HUES48 (cell line): Measurements from ENCODE around the gene NPHS1.

Source experiments
- H3K27ac ChIP-seq: one replicate; pipeline ENCODE4 v1.7.0; 2013; ENCODE audit warnings: low read depth, low read length, inconsistent platforms
- H3K27me3 ChIP-seq: 2 replicates; pipeline ENCODE4 v1.6.1; 2013; ENCODE audit warnings: mild to moderate bottlenecking, low read length; ENCODE audit not compliant: control insufficient read depth, insufficient read depth
- H3K36me3 ChIP-seq: 2 replicates; pipeline ENCODE4 v1.6.1; 2013; ENCODE audit warnings: low read length; ENCODE audit not compliant: control insufficient read depth, insufficient read depth
- H3K4me1 ChIP-seq: 2 replicates; pipeline ENCODE4 v1.6.1; 2013; ENCODE audit warnings: mild to moderate bottlenecking, low read length; ENCODE audit not compliant: control insufficient read depth, insufficient read depth
- H3K4me3 ChIP-seq: 2 replicates; pipeline ENCODE4 v1.5.1; 2013; ENCODE audit warnings: mild to moderate bottlenecking, low read depth, low read length
- H3K9ac ChIP-seq: 2 replicates; pipeline ENCODE4 v1.6.1; 2013; ENCODE audit warnings: mild to moderate bottlenecking, low read depth, low read length, moderate library complexity
- H3K9me3 ChIP-seq: 2 replicates; pipeline ENCODE4 v1.6.1; 2013; ENCODE audit warnings: low read length; ENCODE audit not compliant: control insufficient read depth, insufficient read depth

NPHS1 gene

DNA sequence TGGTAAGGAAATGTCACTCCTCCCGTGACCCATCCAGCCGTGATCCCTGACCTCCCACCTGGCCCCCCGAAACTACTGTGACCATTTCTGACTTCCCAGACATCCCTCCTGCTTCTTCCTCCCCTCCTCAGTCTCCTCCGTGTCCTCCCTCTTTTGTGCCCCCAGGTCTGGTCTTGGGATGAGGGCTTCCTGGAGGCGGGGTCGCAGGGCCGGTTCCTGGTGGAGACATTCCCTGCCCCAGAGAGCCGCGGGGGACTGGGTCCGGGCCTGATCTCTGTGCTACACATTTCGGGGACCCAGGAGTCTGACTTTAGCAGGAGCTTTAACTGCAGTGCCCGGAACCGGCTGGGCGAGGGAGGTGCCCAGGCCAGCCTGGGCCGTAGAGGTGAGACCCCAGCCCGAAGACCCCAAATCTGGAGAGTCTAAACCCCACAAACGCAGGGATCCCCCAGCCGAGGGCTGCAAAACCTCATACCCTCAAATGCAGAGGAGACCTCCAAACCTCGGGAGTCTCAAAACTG is 9.4 kb upstream of the NPHS1 start:
- Histone ChIP-seq H3K36me3 (no peaks in the 10 kb centered on the region), H3K27me3 (peaks cover 73% of the 10 kb centered on the region), H3K4me3 (peak overlapping the region; percentile 64), H3K9ac (no peak overlapping the region), H3K4me1 (peaks cover 5% of the 10 kb centered on the region), H3K9me3 (no peaks in the 10 kb centered on the region), H3K27ac (no peak overlapping the region)

DNA sequence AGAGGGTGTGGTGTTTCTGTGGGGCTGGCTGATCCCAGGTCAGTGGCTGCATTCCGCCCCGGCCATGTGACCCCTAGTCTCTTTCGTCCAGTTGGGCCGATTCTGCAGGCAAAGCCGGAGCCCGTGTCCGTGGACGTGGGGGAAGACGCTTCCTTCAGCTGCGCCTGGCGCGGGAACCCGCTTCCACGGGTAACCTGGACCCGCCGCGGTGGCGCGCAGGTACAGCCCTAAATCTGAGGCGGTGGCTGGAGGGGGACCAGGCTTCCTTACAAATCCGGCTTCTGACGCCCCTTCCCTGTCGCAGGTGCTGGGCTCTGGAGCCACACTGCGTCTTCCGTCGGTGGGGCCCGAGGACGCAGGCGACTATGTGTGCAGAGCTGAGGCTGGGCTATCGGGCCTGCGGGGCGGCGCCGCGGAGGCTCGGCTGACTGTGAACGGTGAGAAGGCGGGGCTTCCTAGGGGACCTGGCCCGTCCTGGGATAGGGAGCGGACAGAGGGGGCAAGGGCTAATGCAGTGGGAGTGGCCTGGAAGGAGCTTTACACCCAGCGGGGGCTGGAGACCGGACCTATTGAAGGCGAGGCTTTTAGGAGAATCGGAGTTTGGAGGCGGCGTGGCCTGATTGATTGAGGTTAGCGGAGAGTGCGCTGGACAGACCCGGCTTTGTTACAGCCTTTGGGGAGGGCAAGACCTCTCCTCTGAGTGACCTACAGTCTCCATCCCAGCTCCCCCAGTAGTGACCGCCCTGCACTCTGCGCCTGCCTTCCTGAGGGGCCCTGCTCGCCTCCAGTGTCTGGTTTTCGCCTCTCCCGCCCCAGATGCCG is 8.7 kb upstream of the NPHS1 start:
- peak overlapping the region; percentile 64 for H3K4me3 ChIP-seq
- no peaks in the 10 kb centered on the region for H3K9me3 ChIP-seq
- H3K27me3 ChIP-seq = peaks cover 76% of the 10 kb centered on the region
- no peaks in the 10 kb centered on the region for H3K36me3 ChIP-seq
- no peak overlapping the region for H3K27ac ChIP-seq
- peaks cover 5% of the 10 kb centered on the region for H3K4me1 ChIP-seq
- no peak overlapping the region for H3K9ac ChIP-seq

DNA sequence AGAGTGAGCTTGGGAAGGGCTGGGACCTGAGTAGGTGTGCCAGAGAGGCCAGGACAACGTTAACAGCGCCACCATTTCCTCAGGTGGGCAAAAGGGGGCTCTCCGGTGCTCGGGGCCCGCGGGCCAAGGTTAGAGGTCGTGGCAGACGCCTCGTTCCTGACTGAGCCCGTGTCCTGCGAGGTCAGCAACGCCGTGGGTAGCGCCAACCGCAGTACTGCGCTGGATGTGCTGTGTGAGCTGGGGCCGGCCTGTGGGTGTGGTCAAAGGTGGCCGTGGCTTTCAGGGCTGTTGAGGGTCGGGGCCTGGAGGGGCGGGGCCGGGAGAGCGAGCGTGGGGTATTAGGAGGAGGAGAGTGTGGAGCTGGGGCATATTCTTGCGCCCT is 8.1 kb upstream of the NPHS1 start:
- no peaks in the 10 kb centered on the region for H3K9me3 ChIP-seq
- peaks cover 77% of the 10 kb centered on the region for H3K27me3 ChIP-seq
- H3K9ac ChIP-seq = no peak overlapping the region
- H3K4me3 ChIP-seq = peak overlapping the region; percentile 64
- no peak overlapping the region for H3K27ac ChIP-seq
- H3K36me3 ChIP-seq = no peaks in the 10 kb centered on the region
- peaks cover 10% of the 10 kb centered on the region for H3K4me1 ChIP-seq

DNA sequence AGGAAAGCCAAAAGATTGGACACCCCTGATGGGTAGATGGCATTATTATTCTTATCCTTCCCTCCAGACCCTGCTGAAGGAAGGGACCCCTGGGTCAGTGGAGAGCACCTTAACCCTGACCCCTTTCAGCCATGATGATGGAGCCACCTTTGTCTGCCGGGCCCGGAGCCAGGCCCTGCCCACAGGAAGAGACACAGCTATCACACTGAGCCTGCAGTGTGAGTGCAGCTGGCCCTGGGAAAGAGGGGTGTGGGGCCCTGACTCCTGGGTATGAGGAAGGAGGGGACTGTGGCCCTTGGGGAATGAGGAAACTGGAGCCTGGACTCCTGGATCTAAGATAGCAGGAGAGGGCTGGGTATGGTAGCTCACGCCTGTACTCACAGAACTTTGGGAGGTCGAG is 7.1 kb upstream of the NPHS1 start:
- Histone ChIP-seq H3K27ac (no peak overlapping the region), H3K4me1 (peaks cover 10% of the 10 kb centered on the region), H3K4me3 (no peak overlapping the region), H3K27me3 (peaks cover 85% of the 10 kb centered on the region), H3K9me3 (no peaks in the 10 kb centered on the region), H3K36me3 (no peaks in the 10 kb centered on the region), H3K9ac (no peak overlapping the region)

DNA sequence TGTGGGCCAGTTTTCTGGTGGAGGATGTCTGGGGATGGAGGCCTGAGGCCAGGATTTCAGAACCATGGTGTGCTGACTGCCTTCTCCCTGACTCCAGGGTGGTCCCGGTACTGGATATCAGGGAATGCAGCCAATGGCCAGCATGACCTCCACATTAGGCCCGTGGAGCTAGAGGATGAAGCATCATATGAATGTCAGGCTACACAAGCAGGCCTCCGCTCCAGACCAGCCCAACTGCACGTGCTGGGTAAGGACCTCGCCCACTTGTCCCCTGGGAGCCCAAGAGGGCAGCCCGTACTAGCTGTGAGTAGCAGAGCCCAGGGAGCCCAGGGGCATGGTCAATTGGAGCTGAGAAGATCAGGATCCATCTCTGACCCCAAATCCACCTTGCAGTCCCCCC is 6.0 kb upstream of the NPHS1 start:
- no peaks in the 10 kb centered on the region for H3K9me3 ChIP-seq
- no peaks in the 10 kb centered on the region for H3K36me3 ChIP-seq
- H3K9ac ChIP-seq = no peak overlapping the region
- H3K27me3 ChIP-seq = peaks cover 85% of the 10 kb centered on the region
- no peak overlapping the region for H3K27ac ChIP-seq
- H3K4me3 ChIP-seq = no peak overlapping the region
- H3K4me1 ChIP-seq = peaks cover 10% of the 10 kb centered on the region

DNA sequence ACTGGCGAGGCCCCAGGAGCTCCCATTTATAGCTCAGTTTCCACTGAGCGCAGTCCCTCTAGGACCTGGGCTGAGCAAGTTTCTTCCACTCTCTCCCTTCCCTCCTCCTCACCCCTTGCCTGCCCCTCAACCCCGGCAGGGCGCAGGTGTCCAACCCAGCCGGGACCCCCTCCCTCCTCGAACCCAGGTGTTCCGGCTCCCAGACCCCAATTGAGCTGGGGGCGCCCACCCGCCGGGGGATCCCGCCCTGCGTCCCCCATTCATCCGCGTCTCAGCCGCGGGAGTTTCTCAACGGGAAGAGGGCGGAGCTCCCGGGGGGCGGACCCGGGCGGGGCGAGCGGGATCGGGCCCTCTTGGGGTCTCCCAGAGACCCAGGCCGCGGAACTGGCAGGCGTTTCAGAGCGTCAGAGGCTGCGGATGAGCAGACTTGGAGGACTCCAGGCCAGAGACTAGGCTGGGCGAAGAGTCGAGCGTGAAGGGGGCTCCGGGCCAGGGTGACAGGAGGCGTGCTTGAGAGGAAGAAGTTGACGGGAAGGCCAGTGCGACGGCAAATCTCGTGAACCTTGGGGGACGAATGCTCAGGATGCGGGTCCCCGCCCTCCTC is 4.3 kb upstream of the NPHS1 start, which contains the start of gene KIRREL2:
Gene KIRREL2, plus strand, starts transcription at position 366 of the 604 bp plus-strand sequence. Its CDS starts 209 bp downstream, at position 575.
- no peak within 1 kb of the TSS for H3K9ac ChIP-seq
- H3K27ac ChIP-seq = no peak within 1 kb of the TSS
- H3K27me3 ChIP-seq = peaks cover 72% of the 10 kb centered on the region
- peaks cover 8% of the 10 kb centered on the region for H3K4me1 ChIP-seq
- peak within 1 kb of the TSS; percentile 77 for H3K4me3 ChIP-seq
- H3K36me3 ChIP-seq = no peaks in the 10 kb centered on the region
- H3K9me3 ChIP-seq = no peaks in the 10 kb centered on the region

DNA sequence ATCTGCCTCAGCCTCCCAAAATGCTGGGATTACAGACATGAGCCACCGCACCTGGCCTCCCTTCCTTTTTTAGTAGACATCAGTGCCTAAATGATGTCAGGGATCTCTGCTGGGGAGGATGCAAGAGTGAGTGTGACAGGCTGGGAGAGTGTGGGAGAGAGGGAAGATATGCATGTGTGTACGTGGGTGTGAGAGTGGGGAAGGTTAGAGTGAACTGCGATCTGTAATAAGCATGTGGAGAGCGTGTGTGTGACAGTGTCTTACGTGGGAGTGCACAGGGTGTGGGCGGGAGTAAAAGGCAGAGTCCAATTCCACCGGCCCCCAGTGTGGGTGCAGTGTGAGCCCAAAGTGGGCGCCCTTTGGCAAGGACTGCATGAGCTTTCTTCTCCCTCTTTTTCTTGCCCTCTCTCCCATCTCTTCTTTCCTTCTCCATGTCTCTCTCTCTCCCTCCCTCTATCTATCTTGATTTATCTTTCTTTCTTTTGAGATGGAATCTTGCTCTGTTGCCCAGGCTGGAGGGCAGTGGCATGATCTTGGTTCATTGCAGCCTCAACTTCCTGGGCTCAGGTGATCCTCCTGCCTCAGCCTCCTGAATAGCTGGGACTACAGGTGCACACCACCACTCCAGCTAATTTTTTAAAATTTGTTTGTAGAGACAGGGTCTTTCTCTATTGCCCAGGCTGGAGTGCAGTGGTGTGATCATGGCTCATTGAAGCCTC is 893 bp upstream of the NPHS1 start:
- Histone ChIP-seq H3K4me1 (peaks cover 4% of the 10 kb centered on the region; the same call in 1 of the 2 replicates), H3K27ac (no peak overlapping the region), H3K9me3 (no peaks in the 10 kb centered on the region), H3K27me3 (peaks cover 37% of the 10 kb centered on the region), H3K9ac (no peak overlapping the region), H3K4me3 (no peak overlapping the region), H3K36me3 (no peaks in the 10 kb centered on the region)

DNA sequence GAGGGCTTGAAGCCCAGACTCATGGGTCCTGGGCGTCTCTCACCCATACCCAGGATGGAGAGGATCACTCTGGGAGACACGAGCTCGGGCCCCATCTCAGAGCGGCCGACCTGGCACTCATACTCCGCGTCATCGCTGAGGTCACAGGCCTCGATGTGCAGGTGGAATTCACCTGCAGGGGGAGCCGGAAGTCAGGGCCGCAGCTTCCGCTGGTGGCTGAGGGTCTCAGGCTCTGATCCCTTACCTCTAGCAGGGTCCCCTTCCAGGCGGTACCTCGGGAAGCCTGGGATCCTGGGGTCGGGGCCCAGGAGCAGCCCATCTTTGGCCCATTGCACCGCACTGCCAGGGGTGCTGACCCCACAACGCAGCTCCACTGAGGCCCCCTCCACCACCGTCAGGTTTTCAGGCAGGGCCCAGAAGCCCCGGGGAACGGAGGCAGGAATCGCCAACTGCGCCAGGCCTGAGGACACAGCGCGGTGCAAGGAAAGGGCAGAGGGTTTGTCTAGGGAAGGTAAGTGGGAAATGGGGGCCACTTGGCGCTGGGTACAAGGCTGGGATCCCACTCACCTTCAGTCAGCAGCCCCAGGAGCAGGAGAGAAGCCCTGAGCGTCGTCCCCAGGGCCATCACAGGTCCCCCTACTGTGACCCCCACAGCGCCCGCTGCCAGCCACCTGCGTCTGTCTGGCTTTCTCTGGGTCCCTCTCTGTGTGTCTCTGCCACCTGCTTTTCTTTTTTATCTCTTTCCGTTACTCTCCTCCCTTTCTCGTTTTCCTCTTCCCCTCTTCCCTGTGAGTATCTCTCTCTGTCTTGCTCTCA is 883 bp downstream of the NPHS1 start:
- Histone ChIP-seq H3K27me3 (peaks cover 24% of the 10 kb centered on the region), H3K4me3 (no peak overlapping the region), H3K9ac (no peak overlapping the region), H3K4me1 (peaks cover 4% of the 10 kb centered on the region; the same call in 1 of the 2 replicates), H3K36me3 (no peaks in the 10 kb centered on the region), H3K27ac (no peak overlapping the region), H3K9me3 (no peaks in the 10 kb centered on the region)

DNA sequence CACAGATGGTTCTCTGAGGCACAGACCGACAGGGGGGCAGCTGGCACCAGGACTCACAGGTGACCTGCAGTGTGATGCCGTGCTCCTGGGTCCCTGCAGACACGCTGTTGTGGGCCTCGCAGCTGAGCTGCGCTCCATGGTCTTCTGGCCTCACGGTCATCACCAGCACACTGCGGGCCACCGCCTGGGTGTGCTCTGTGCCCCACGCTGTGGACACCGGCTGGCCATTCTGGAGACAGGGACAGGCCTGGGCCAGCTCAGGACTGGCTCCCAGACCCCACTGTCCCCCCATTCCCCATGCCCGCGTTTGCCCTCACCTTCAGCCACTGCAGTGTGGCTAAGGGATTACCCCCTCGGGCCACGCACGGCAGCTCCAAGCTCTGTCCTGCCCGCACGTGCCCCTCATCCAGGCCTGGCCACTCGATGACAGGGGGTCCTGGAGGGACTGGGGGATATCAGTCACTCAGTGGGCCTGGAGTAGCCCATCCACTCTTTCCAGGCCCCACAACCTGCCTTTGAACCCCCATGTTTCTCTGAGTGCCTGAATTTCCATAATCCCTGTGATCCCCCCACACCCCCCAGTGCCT is 3.3 kb downstream of the NPHS1 start:
- Histone ChIP-seq H3K9ac (no peak overlapping the region), H3K4me1 (peaks cover 6% of the 10 kb centered on the region; the same call in 1 of the 2 replicates), H3K9me3 (no peaks in the 10 kb centered on the region), H3K4me3 (no peak overlapping the region), H3K27me3 (peaks cover 28% of the 10 kb centered on the region), H3K27ac (no peak overlapping the region), H3K36me3 (no peaks in the 10 kb centered on the region)

DNA sequence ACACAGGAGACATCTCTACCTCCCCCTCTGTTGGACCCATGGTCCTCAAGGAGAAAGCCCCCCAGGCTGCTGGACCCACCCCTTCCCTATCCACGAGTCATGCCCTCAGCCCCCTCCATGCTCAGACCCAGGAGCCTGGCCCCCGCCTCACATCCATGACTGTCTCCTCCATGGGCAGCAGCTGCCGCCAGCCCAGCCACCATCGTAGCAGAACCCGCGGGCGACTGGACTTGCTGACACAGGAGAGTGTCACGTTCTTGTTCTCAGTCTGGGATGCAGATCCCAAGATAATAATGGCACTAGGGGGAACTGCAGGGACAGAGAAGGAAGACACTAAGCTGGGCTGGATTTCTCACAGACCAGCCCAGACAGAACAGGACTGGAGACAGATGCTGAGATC is 3.8 kb downstream of the NPHS1 start:
- H3K27me3 ChIP-seq = peaks cover 33% of the 10 kb centered on the region
- H3K4me3 ChIP-seq = no peak overlapping the region
- H3K9ac ChIP-seq = no peak overlapping the region
- no peak overlapping the region for H3K27ac ChIP-seq
- peaks cover 6% of the 10 kb centered on the region; the same call in 1 of the 2 replicates for H3K4me1 ChIP-seq
- no peaks in the 10 kb centered on the region for H3K9me3 ChIP-seq
- no peaks in the 10 kb centered on the region for H3K36me3 ChIP-seq
